ENCODE data around the gene TMEM139. TPM values are rescaled to one million over a fixed set of nuclear protein-coding genes. Genes with fewer than 3 reads are reported as not detected.

Gene TMEM139
- total RNA-seq, 3 donors from 2014 or later: 16.2 to 49.4 (median 46.6) TPM

DNA sequence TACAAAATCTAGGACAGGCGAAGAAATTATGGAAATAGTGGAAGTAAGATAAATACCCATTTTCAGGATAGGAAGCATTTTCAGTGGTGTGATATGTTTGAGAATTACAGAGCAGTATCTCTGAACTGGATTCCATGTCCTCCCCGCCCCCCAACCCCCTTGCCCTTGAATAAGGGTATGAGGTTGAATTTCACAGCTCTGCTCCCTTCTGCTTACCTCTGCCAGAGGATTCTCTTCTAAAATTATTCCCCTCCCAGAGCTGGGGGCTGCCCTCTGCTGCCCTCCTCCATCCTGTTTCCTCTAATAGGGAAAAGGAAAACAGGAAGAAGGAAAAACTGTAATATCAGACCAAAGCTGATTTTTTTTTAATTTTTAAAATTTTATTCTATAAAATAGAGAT, 23.9 kb downstream of the TMEM139 start:
- Histone ChIP-seq H3K4me3 (no peak overlapping the region), H3K9me3 (no peaks in the 10 kb centered on the region), H3K36me3 (ENCODE audit: low read depth) (no peaks in the 10 kb centered on the region), H3K4me1 (ENCODE audit: low read depth) (no peaks in the 10 kb centered on the region)
- no peak for TF ChIP-seq CTCF (IDR thresholded peaks at IDR 0.05)
- intact Hi-C loops (cut with DNase I, micrococcal nuclease): no loop called here
- no peak for DNase-seq
- ATAC-seq: no peak

DNA sequence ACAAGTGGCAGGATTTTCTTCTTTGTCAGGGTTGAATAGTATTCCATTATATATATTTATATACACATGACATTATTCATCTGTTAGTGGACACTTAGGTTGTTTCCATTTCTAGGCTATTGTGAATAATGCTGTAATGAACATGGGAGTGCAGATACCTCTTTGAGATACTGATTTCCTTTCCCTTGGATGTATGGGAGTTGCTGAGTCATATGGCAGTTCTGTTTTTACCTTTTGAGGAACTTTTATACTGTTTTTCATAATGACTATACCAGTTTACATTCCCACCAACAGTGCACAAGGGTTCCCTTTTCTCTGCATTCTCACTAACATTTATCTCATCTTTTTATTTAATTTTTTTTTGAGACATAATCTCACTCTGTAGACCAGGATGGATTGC, 29.4 kb downstream of the TMEM139 start:
- Histone ChIP-seq H3K4me1 (ENCODE audit: low read depth) (no peaks in the 10 kb centered on the region), H3K9me3 (no peaks in the 10 kb centered on the region), H3K4me3 (no peak overlapping the region), H3K36me3 (ENCODE audit: low read depth) (no peaks in the 10 kb centered on the region)
- no peak for TF ChIP-seq CTCF (IDR thresholded peaks at IDR 0.05)
- intact Hi-C loops (cut with DNase I, micrococcal nuclease): no loop called here
- no peak for ATAC-seq
- DNase-seq: no peak

- intact Hi-C loops (cut with DNase I, micrococcal nuclease): no loop called here
- peaks cover 2% of the 10 kb centered on the region for H3K4me1 ChIP-seq (ENCODE audit: low read depth)
Measured at GRCh38 chr7:143315776-143316175, 31.0 kb downstream of the TMEM139 start, which contains the start of gene CLCN1. TSS of gene CLCN1 (plus strand) at chr7:143316111. CDS start at chr7:143316213, 102 bp downstream.

DNA sequence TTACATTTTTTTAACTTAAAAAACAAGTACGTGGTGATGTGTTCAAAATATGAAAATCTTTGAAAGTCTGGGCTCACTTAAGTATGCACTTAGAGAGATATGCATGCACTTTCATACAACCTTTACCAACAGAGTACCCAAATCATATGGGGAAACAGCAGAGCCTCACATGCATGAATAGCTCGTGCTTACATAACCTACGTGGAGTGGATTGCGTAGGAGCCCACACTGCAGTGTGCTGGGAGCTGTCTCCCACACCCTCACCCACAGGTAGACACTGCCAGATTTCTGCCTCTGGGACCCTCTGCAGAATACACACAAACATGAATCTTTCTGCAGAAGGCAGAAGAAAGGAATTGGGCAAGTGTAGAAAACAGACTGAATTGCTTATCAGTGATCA, 31.7 kb downstream of the TMEM139 start:
- no peak for TF ChIP-seq CTCF (IDR thresholded peaks at IDR 0.05)
- ATAC-seq: no peak
- DNase-seq: no peak
- Histone ChIP-seq H3K4me1 (ENCODE audit: low read depth) (peaks cover 7% of the 10 kb centered on the region), H3K36me3 (ENCODE audit: low read depth) (no peaks in the 10 kb centered on the region), H3K9me3 (no peaks in the 10 kb centered on the region), H3K4me3 (no peak overlapping the region)
- intact Hi-C loops (cut with DNase I, micrococcal nuclease): no loop called here

More at GRCh38 chr7:143315776-143316175, 31.0 kb downstream of the TMEM139 start, which contains the start of gene CLCN1:
- ATAC-seq (no peak), DNase-seq (no peak)
- H3K9me3 ChIP-seq: no peaks in the 10 kb centered on the region
- TF ChIP-seq CTCF (IDR thresholded peaks at IDR 0.05): no peak
- H3K36me3 ChIP-seq (ENCODE audit: low read depth): no peaks in the 10 kb centered on the region
- H3K4me3 ChIP-seq: no peak within 1 kb of the TSS

- ATAC-seq: no peak
- no peak for DNase-seq
Measured at GRCh38 chr7:143318661-143319060, 33.9 kb downstream of the TMEM139 start.

More at GRCh38 chr7:143318661-143319060, 33.9 kb downstream of the TMEM139 start:
- Histone ChIP-seq H3K4me3 (no peak overlapping the region), H3K9me3 (no peaks in the 10 kb centered on the region), H3K36me3 (ENCODE audit: low read depth) (no peaks in the 10 kb centered on the region), H3K4me1 (ENCODE audit: low read depth) (peaks cover 9% of the 10 kb centered on the region)
- intact Hi-C loops (cut with DNase I, micrococcal nuclease): no loop called here
- TF ChIP-seq CTCF (IDR thresholded peaks at IDR 0.05): no peak
